Thyroid gland (tissue), 4 donors: ENCODE data around the gene GIGYF2. TPM values are rescaled to one million over a fixed set of nuclear protein-coding genes. Genes with fewer than 3 reads are reported as not detected.

ENCODE experiments used
- DNase-seq, 2 donors: peaks; one replicate each; pipeline ENCODE4 v3.0.0-alpha.2; 2019
- H3K27ac ChIP-seq, 3 donors: fragments of 200-600 bp; sonication (generic); 1 replicate in 2 of 3; 2 replicates in 1 of 3; pipeline ENCODE4 v1.5.1; 2016 to 2019; ENCODE audit warnings: mild to moderate bottlenecking in 1 of 3, moderate library complexity in 1 of 3
- H3K27me3 ChIP-seq: fragments of 200-600 bp; sonication (generic); one replicate; pipeline ENCODE4 v1.5.1; 2019
- H3K36me3 ChIP-seq, 2 donors: fragments of 200-600 bp; sonication (generic); one replicate each; pipeline ENCODE4 v1.5.1; 2016 to 2019
- H3K4me1 ChIP-seq, 2 donors: fragments of 200-600 bp; sonication (generic); one replicate each; pipeline ENCODE4 v1.5.1; 2017 to 2019
- H3K4me3 ChIP-seq, 3 donors: fragments of 200-600 bp; sonication (generic); replicated peaks in 1 of 3; 1 replicate in 2 of 3; 2 replicates in 1 of 3; pipeline ENCODE4 v1.5.1; 2016; ENCODE audit warnings: mild to moderate bottlenecking in 1 of 3
- H3K9me3 ChIP-seq: fragments of 200-600 bp; sonication (generic); one replicate; pipeline ENCODE4 v1.5.1; 2017
- CTCF ChIP-seq, 6 experiments: fragments of 200-600 bp in 3 of 6; fragments of 450-650 bp in 3 of 6; sonication (generic) in 3 of 6; IDR thresholded peaks; one replicate each; pipeline ENCODE4 v1.5.1; 2016 to 2019; ENCODE audit warnings: antibody characterized with exemption in 6 of 6, mild to moderate bottlenecking in 2 of 6, inconsistent platforms in 1 of 6, moderate library complexity in 1 of 6
- POLR2A ChIP-seq, 2 donors: fragments of 450-650 bp; IDR thresholded peaks; one replicate each; pipeline ENCODE4 v1.6.1; 2017; ENCODE audit warnings: antibody characterized with exemption in 2 of 2, mild to moderate bottlenecking in 2 of 2, moderate library complexity in 1 of 2
- WGBS, 2 donors: methylation state at CpG; one replicate each; pipeline ENCODE4 v1.1.5; 2017; 5-methylcytosine and 5-hydroxymethylcytosine counted together
- intact Hi-C: fragments of 100-400 bp; cut with DNase I; formaldehyde crosslinking; loops from one replicate; pipeline ENCODE4 v1.15.1; 2023
- total RNA-seq, 4 donors: library from RNA; depleted of rRNA; stranded (reverse); fragments of >200 nt; gene quantifications; one replicate each; pipeline ENCODE4 v1.2.3, GENCODE V29; 2016

GIGYF2 gene
- total RNA-seq, 4 donors from 2014 or later: 88.7 to 138 (median 101) TPM

GRCh38 chr2:232871418-232871834, 174.3 kb downstream of the GIGYF2 start:
- Histone ChIP-seq H3K9me3 (no peaks in the 10 kb centered on the region), H3K4me3 (no peak overlapping the region), H3K27ac (no peak overlapping the region), H3K4me1 (peaks cover 5 to 10% of the 10 kb centered on the region in 2 donors), H3K36me3 (no peaks in the 10 kb centered on the region), H3K27me3 (no peaks in the 10 kb centered on the region)
- TF ChIP-seq POLR2A (IDR thresholded peaks at IDR 0.05): no peak
- no peak for TF ChIP-seq CTCF (IDR thresholded peaks at IDR 0.05)
- DNase-seq: no peak
- 82 to 85% methylated on average over 6 to 15 of the region's 15 CpGs for WGBS, 2 donors
- intact Hi-C loops: no loop called here

GRCh38 chr2:232871835-232872736, 175.0 kb downstream of the GIGYF2 start:
- intact Hi-C loops: no loop called here
- 91 to 93% methylated on average over 13 to 20 of the region's 22 CpGs for WGBS, 2 donors
- H3K4me1 ChIP-seq: peaks cover 5 to 16% of the 10 kb centered on the region in 2 donors
- DNase-seq: no peak
- TF ChIP-seq CTCF (IDR thresholded peaks at IDR 0.05) (no peak), POLR2A (IDR thresholded peaks at IDR 0.05) (no peak)
- no peak overlapping the region for H3K27ac ChIP-seq
- H3K36me3 ChIP-seq: no peaks in the 10 kb centered on the region
- H3K9me3 ChIP-seq: no peaks in the 10 kb centered on the region
- no peaks in the 10 kb centered on the region for H3K27me3 ChIP-seq
- no peak overlapping the region for H3K4me3 ChIP-seq

DNA sequence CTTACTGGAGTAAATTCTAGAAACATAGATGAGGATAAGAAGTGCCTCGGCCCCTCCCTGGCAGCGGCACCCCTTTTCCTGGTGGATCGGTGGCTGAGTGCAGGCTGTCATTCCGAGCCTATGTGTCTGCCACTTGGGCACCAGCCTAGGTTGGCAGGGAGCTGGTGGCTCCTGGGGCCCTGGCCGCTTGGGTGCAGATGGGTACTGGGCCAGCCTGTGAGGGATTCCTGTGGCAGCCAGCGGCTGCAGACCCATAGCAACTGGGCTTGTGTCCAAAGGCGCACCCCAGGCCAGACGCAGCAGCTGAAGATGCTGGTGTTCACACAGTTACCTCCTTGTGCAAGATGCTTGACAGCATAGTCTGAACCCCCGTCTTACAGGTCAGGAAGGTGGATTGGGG, 175.7 kb downstream of the GIGYF2 start:
- 93 to 98% methylated on average over 5 to 7 of the region's 9 CpGs for WGBS, 2 donors
- no peak for DNase-seq
- TF ChIP-seq CTCF (IDR thresholded peaks at IDR 0.05) (no peak), POLR2A (IDR thresholded peaks at IDR 0.05) (no peak)

DNA sequence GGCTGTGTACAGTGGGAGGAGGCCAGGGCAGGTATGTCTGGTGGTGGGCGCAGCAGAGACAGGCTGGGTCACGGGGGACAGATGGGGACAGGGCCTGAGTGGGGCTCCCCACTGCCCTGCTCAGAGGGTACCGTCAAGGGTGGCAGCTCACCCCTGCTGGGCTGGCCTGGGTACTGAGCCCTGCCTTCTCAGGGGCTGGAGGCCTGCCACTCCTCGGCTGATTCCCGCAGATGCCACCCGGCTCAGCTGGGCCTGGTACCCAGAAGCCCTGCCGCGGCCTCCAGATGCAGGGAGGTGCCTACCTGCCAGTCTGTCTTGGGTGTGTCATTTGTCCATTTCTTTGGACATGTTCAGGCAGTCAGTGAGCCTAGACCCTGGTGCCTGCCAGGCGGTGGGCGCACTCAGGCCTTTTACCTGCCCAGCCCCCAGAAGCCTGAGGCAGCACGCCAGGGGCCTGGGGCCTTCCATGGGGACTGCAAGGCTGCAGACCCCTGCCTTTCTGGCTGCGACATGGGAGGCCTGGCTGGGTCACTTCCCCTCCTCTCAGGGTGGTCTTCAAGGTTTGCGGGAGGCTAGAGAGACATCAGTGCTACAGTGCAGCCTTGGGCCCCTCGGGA, 176.3 kb downstream of the GIGYF2 start:
- TF ChIP-seq POLR2A (IDR thresholded peaks at IDR 0.05): no peak
- TF ChIP-seq CTCF (IDR thresholded peaks at IDR 0.05): no peak
- intact Hi-C loops: no loop called here
- H3K36me3 ChIP-seq: no peaks in the 10 kb centered on the region
- peaks cover 5 to 16% of the 10 kb centered on the region in 2 donors for H3K4me1 ChIP-seq
- DNase-seq: no peak
- no peaks in the 10 kb centered on the region for H3K27me3 ChIP-seq
- no peak overlapping the region for H3K27ac ChIP-seq
- H3K4me3 ChIP-seq: no peak overlapping the region
- 83 to 98% methylated on average over 7 of the region's 14 CpGs for WGBS, 2 donors
- no peaks in the 10 kb centered on the region for H3K9me3 ChIP-seq

More for the DNA sequence above, 175.7 kb downstream of the GIGYF2 start:
- intact Hi-C loops: no loop called here
- Histone ChIP-seq H3K27me3 (no peaks in the 10 kb centered on the region), H3K36me3 (no peaks in the 10 kb centered on the region), H3K4me1 (peaks cover 5 to 16% of the 10 kb centered on the region in 2 donors), H3K4me3 (no peak overlapping the region), H3K27ac (no peak overlapping the region), H3K9me3 (no peaks in the 10 kb centered on the region)
